NCI-H187 (cell line): ENCODE measurements around the gene KDM5C.

Source experiments
- DNase-seq, 2 experiments: peaks; one replicate each; lab custom pipeline; 2025; lab: John Stamatoyannopoulos, UW

KDM5C gene

DNA sequence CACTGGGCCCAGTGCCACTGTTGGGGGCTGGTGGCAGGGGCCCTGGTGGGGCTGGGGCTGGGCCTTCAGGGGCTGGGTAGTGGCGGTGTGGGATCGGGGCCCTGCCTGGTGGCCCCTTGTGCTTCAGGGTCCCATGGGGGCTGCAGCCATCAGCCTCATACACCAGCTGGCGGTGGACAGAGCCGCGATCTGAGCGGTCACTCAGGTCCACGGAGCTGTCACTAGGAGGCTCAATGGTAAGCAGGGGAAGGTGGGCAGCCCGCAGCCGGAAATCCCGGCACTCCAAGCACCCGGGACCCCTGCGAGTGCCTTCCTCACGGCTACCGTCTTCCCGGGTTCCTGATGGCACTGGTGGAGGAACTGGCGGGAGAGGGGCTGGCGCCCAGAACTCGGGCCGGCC, 25.5 kb upstream of the KDM5C start:
- DNase-seq, result no peak

GRCh38 chrX:53249408-53250042, 24.5 kb upstream of the KDM5C start:
- DNase-seq, result no peak

- DNase-seq, result no peak
Measured at GRCh38 chrX:53247928-53248327, 22.9 kb upstream of the KDM5C start.

- no peak for DNase-seq
Measured at GRCh38 chrX:53246231-53246630, 21.2 kb upstream of the KDM5C start.

DNA sequence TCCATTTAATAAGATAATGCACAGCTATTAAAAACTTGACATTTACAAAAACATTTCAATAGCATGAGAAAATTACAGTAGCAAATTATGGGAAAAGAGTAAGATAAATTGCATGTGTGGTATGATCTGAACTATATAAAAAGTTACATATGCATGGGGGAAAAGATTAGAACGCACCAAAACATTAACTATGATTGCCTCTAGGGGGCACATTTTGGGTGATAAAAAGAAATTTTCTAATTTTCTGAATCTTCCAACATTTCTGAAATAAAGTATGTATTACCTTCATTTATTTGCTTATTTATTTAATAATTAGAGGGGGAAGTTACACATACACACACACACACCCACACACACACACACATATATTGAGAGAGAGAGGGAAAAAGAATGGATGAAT, 19.6 kb upstream of the KDM5C start:
- no peak for DNase-seq

DNA sequence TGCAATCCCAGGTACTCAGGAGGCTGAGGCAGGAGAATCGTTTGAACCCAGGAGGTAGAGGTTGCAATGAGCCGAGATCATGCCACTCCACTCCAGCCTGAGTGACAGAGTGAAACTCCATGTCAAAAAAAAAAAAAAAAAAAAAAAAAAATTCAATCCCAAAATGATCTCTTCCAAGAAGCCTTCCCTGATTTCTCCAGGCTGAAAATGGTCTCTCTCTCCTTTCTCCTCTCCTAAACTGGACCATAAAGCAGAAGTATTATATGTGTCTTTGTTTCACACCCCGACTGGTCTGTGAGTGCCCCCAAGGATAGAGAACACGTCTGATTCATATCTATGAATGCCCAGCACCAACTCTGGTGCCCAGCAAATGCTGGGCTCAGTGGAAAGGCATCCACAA, 17.3 kb upstream of the KDM5C start:
- DNase-seq, result no peak

GRCh38 chrX:53241558-53241957, 16.6 kb upstream of the KDM5C start:
- no peak for DNase-seq

DNA sequence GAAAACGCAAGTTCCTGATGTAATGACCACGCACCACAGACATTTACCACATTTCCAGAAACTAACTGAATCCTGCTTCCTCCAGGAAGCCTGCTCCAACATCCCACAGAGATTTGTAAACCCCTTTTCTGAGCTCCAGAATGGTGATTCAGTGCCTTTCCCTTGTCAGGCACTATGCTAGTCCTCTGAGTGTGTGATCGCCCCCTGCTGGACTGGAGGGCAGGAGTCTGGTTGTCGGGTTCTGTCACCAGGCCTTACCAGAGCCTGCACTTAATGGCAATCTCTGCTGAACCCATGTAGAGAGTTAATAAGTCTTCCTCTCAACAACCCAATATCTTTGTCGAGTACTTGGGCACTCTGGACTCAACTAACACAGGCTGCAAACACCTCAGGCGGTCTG, 14.5 kb upstream of the KDM5C start:
- DNase-seq, result no peak

GRCh38 chrX:53237056-53237455, 12.0 kb upstream of the KDM5C start:
- DNase-seq, result no peak

GRCh38 chrX:53236025-53236679, 11.1 kb upstream of the KDM5C start:
- DNase-seq, result no peak

- no peak for DNase-seq
Measured at GRCh38 chrX:53235566-53235965, 10.6 kb upstream of the KDM5C start.

DNA sequence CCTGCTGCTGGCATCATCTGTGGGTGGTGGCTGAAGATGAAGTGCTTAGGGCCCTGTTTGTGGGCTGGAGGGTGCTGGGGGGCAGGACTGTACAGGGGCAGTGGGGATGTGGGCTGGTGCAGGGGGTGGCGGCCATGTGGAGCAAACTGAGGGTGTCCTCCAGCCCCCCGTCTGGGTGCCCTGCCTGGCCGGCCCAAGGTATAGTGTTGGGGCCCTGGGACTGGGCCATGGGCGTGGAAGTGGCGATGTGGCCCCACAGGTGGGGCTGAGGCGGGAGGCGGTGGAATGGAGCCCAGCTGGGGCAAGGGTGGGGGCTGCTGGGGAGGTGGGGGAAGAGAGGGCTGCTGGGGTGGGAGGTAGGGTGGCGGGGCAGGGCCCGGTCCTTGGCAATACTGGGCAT, 9.5 kb upstream of the KDM5C start:
- no peak for DNase-seq

DNA sequence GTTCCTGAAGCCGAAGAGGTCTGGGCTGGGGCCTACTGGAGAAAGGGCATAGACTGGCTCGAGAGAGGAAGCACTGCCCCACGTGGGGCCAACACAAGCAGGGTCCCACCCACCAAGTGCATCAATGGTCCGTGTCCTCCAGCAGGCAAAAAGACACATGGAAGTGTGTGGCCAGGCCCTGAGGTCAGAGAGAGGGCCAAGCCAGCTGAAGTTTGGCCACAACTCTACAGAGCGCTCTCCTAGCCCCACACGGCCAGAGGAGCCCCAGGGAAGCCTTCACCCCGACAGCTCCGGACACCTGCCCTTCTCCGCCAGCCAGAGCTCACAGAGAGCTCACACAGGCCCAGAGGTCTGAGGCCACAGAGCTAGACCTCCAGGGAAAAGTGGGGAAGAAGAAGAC, 8.5 kb upstream of the KDM5C start:
- no peak for DNase-seq

DNA sequence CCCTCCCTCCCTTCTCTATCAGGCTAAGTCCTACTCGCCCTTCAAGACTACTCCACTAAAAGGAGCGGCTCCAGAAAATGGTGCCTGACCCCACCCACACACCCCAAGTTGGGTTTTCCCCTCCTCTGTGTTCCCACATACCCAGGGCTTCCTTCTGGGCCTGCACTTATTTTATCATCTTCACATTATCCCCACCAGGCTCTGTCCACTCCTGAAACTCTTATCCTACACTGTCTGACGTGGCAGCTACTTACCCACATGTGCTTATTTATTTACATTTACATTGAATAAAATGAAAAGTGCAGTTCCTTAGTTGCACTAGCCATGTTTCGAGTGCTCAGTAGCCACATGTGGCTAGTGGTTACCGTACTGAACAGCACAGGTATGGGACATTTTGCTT, 5.1 kb upstream of the KDM5C start:
- DNase-seq, result no peak

DNA sequence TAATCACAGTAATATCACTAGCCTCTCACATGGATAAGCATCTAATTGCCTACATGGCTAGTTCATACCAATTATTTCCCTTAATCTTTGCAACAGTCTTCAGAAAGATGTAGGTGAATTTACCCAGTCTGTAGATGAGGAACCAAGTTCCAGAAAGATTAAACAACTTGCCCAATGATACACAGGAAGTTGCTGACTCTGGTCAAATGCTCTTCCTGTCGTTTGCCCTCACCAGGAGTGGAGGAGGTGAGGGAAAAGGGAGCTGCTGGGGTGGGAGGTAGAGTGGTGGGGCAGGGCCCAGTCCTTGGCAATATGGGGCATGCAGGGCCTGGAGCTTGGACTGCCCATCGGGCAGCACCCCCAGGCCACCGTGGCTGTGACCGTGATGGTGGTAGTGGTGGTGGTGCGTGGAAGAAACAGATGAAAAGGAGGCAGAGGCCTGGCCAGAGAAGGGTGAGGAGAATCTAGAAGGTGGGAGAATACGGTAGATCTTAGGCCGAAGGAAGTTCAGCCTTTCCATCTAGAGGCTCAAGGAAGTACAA, 2.3 kb upstream of the KDM5C start:
- DNase-seq, result no peak

DNA sequence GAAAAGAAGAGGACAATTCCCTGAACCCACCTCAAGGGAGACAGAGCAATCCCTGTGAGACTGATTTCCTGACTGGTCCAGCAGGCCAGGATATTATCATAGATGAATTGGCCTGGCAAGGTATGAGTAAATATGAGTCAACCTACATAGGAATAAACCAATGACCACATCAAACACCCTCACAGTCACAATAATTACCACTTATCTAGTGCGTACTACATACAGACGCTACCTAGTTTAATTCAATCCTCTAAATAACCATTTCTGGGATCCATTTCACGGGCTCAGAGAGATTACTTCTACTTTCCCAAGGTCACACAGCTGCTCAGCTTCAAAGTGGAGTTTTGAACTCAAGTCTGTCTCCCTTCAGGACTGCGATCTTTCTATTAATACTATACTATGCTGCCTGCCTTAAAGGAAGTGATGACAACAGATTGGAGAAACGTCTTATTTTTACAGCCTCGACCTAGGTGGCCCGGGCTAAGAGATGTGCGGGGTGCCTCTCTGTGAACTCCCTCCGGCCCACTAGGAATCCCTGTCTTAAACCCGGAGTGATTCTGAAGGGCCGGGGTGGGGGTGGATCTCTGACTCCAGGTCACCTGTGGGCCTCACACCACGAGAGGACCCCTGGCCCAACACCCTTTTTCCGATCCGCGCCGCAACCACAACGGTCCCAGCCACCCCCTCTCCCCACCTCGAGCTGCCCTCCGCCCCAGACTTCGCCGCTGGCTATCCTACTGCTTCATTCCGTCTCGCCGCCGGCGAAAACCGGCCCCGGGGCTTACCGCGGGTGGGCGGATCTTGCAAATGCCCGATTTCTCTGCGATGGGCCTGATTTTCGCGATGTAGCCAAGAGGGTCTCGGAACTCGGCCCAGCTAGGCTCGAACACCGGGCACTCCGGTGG, 800 bp downstream of the KDM5C start:
- no peak for DNase-seq

DNA sequence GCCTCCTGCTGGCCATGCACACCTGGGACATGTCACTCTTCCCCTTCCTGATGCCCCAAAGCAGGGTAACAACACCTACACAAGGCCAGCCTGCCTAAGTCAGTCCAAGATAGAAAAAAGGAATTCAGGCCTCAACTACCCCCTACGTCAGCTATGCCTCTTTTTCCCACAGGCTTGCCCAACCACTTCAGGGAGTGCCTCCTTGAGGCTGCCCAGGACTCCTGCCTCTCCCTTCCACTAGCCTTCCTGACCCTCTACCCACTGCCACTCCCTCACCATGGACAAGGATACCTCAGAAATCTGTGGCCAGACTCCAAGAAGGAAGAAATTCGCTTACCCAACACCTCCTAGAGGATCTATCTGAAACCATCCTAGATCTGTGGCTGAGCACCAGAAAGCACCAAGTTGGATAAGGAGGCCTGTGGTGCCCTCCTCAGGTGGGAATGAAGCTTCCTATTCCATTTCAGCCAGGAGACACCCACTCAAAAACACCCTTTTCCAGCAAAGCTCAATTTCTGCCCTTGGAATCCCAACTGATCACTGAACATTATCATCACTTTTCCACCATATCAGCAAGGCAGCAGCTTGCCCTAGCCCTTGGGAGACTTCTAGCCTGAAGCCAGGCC, 1.8 kb downstream of the KDM5C start:
- DNase-seq, result no peak

DNA sequence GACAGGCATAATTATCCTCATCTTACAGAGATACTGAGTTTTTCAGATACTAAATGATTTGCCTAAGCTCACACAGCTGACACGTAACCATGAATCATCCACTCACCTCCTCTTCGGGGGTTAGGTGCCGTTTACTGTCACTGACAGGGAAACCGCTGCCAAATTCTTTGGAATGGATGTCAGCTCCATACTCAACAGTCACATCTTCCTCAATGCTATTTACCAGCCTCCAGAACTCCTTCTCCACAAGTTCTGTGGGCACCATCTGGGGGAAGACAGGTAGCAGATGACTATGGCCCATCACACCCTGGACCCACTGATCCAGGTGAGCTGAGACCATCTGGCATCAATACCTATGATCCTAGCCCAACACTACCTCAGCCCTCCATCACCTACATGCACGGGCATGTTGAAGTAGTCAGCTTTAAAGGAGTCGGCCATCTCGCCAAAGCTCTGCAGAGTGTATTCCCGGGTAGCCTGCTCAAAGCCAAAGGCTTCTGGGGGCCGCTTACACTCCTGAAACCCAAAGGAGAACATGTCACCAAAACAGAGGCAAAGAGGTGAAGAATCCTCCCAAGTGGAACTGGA, 13.5 kb downstream of the KDM5C start:
- DNase-seq, result no peak

DNA sequence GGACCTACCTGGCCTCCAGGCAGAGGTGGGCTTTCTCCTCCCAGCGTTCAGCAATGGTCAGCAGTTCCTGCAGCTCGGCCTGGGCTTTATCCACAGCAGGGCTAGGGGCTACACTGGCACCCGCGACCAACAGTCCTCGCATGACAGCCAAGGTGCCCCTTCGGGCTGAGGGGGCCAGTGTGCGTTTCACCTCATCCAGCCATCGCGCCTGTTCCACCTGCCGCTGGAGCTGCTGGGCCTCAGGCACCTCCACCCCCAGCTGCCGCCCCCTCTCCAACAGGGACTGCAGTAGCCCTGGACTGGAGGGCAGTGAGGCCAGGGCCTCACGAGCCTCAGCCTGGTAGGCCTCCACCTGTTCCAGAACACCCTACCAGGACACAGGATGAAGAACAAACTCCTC, 28.3 kb downstream of the KDM5C start:
- no peak for DNase-seq

- DNase-seq, result no peak
Measured at GRCh38 chrX:53195401-53195800, 29.6 kb downstream of the KDM5C start.

DNA sequence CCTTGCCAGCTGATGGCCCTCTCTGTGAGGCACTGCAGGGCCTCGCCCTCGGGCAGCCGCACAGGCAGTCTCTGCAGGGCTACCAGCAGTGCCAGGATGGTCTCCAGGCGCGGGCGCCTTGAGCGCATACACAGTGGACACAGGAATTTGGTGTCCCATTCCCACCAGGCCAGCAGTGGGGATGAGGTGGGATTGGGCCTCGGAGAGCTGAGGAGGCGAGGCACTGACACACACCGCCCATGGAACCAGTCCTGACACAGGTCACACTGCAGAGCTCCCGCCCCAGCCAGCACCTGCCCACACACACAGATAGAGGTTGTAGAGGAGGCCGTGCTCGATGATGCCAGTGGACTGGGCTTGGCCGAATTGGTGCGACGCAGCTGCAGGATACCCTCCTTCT, 30.7 kb downstream of the KDM5C start:
- no peak for DNase-seq

DNA sequence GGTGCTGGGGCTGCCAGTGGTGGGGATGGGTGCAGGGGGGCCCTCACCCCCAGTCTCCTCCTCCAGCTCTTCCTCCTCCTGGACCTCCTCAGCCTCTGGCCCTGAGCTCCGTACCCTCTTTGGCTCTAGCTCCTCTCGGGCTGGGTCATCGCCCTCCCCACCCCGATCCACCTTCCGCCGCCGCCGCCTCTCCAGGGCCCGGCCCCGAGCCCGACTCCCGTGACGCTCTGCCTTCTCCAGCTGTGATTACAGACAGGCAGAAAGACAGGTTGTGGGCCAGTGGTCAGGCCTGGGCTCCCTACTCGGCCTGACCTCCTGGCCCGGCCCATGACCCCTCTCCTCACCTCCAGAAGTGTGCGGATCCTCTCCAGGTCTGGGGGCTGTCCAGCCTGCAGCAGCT, 31.9 kb downstream of the KDM5C start:
- DNase-seq, result no peak
